ENCODE data around the gene DBT. TPM values are rescaled to one million over a fixed set of nuclear protein-coding genes. Genes with fewer than 3 reads are reported as not detected.

DBT gene
- total and polyA plus RNA-seq, 2 of the 8 experiments (the other 6 are each of a cell fraction or from before 2014, with no cell fraction given): 3.3 to 24.6 TPM

DNA sequence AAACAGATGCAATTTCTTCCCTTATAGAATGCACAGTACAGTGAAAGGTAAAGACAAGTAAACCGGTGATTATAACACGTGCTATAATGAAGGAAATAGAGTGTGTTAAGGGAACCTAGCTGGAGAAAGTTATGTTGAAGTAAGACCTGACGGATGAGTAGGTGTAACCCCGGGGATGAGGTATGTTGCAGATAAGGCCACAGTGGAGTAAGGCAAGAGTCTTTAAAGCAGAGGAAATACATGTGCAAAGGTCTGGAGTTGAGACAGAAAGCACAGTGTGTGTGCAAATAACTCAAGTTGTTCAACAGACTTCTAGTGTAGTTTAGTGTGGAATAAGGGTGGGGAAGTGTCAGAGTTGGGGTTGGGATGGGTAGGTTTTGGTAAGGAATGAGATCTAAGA is 2.9 kb downstream of the DBT start:
- no peak overlapping the region for H2BK12ac ChIP-seq (ENCODE audit: low read depth, low read length)
- ChIA-PET CTCF (ENCODE audit: partially characterized antibody) (no interaction called here), POLR2A (ENCODE audit: partially characterized antibody) (interaction anchor here (1.0 kb wide), 1 partner anchor 10 kb away, joined by 3 read pairs; no protein-coding TSS in a partner anchor)
- H3K9me3 ChIP-seq (ENCODE audit: insufficient read depth in 2 of 2, low read depth in 1 of 2, low read length in 1 of 2): no peaks in the 10 kb centered on the region
- H3K4me1 ChIP-seq (replicated peaks in 1 of 4; ENCODE audit: control insufficient read depth in 3 of 4, insufficient read depth in 4 of 4, low read length in 3 of 4): peaks cover 0 to 5% (median 0%) of the 10 kb centered on the region in 4 experiments; a peak in 2 of 7 replicates
- no peak overlapping the region for H2BK15ac ChIP-seq (ENCODE audit: low read length)
- no peak overlapping the region for H3K18ac ChIP-seq (ENCODE audit: extremely low read depth, low read length)
- WGBS, 2 experiments (ENCODE audit: extremely low coverage in 1 of 2, insufficient coverage in 1 of 2, insufficient read length in 1 of 2, insufficient replicate concordance in 2 of 2, low coverage in 1 of 2, low lambda C conversion rate in 2 of 2, missing lambda C conversion rate in 1 of 2): 90% methylated on average over 4 of the region's 4 CpGs; no CpG with 5 or more reads in 1 of the 2 experiments
- H3K23me2 ChIP-seq (ENCODE audit: low read depth, low read length): peaks cover 6% of the 10 kb centered on the region
- H4K91ac ChIP-seq (replicated peaks; ENCODE audit: insufficient read length, low read length): no peak overlapping the region
- H3K23ac ChIP-seq (ENCODE audit: insufficient read length): no peak overlapping the region
- no peak overlapping the region for H3K27ac ChIP-seq (ENCODE audit: low read depth, low read length)
- H3K9ac ChIP-seq (replicated peaks in 1 of 4; ENCODE audit: extremely low read depth in 1 of 4, low read depth in 3 of 4, low read length in 3 of 4): no peak overlapping the region
- peaks cover 0 to 60% of the 10 kb centered on the region in 2 experiments; a peak in 3 of 4 replicates for H3K79me2 ChIP-seq (ENCODE audit: control insufficient read depth in 1 of 2, insufficient read depth in 2 of 2, low read length in 2 of 2)
- H2BK5ac ChIP-seq (ENCODE audit: low read depth, low read length): no peak overlapping the region
- H3K14ac ChIP-seq (ENCODE audit: insufficient read length): no peak overlapping the region
- no peak overlapping the region for H3K4ac ChIP-seq (replicated peaks; ENCODE audit: insufficient read length, low read depth, low read length)
- DNase-seq (ENCODE audit: low read depth in 1 of 2, low spot score in 2 of 2) (no peak), FAIRE-seq (no peak)
- H4K8ac ChIP-seq (ENCODE audit: extremely low read depth, insufficient read depth, low read length): no peak overlapping the region
- no peak overlapping the region for H4K5ac ChIP-seq (ENCODE audit: insufficient read length, low read depth, low read length)
- H3K4me2 ChIP-seq (ENCODE audit: insufficient read depth in 1 of 2, low read depth in 2 of 2, low read length in 2 of 2): no peak overlapping the region
- H3K27me3 ChIP-seq (replicated peaks in 1 of 4; ENCODE audit: control insufficient read depth in 3 of 4, extremely low read depth in 1 of 4, insufficient read depth in 3 of 4, low read length in 3 of 4): no peaks in the 10 kb centered on the region
- TF ChIP-seq POLR2A (IDR thresholded peaks at IDR 0.05; ENCODE audit: control extremely low read depth in 1 of 2, low read depth in 2 of 2, low read length in 2 of 2) (no peak), BRCA1 (IDR thresholded peaks at IDR 0.05; ENCODE audit: low read depth, low read length) (no peak), KDM5A (IDR thresholded peaks at IDR 0.05; ENCODE audit: low read length) (no peak), SIN3A (conservative IDR thresholded peaks at IDR 0.05 in 1 of 2, IDR thresholded peaks at IDR 0.05 in 1 of 2; ENCODE audit: low read depth in 1 of 2, low read length in 2 of 2) (no peak), BACH1 (IDR thresholded peaks at IDR 0.05; ENCODE audit: low read length) (no peak), SIX5 (IDR thresholded peaks at IDR 0.05; ENCODE audit: low read depth, low read length) (no peak), TAF1 (IDR thresholded peaks at IDR 0.05; ENCODE audit: low read depth, low read length) (no peak), SRF (IDR thresholded peaks at IDR 0.05; ENCODE audit: low read depth, low read length) (no peak), CBX8 (IDR thresholded peaks at IDR 0.05; ENCODE audit: borderline replicate concordance, low read depth, low read length) (no peak), EP300 (IDR thresholded peaks at IDR 0.05; ENCODE audit: borderline replicate concordance in 1 of 2, low read depth in 2 of 2, low read length in 2 of 2) (no peak)
- TF ChIP-seq, protein P1, sequence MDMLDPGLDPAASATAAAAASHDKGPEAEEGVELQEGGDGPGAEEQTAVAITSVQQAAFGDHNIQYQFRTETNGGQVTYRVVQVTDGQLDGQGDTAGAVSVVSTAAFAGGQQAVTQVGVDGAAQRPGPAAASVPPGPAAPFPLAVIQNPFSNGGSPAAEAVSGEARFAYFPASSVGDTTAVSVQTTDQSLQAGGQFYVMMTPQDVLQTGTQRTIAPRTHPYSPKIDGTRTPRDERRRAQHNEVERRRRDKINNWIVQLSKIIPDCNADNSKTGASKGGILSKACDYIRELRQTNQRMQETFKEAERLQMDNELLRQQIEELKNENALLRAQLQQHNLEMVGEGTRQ (IDR thresholded peaks at IDR 0.05; ENCODE audit: low read length): no peak
- peaks cover 3% of the 10 kb centered on the region; the same call in 1 of the 2 replicates for H3K79me1 ChIP-seq (ENCODE audit: low read depth, low read length)
- no peak overlapping the region for H3K4me3 ChIP-seq (ENCODE audit: extremely low read depth in 1 of 4, insufficient read depth in 2 of 4, low read depth in 3 of 4, low read length in 4 of 4)
- peaks cover 0 to 1% of the 10 kb centered on the region in 2 experiments for H4K20me1 ChIP-seq (replicated peaks in 1 of 2; ENCODE audit: control insufficient read depth in 1 of 2, insufficient read depth in 2 of 2, low read length in 2 of 2)
- no peaks in the 10 kb centered on the region; a peak in 1 of 8 replicates for H3K36me3 ChIP-seq (ENCODE audit: control insufficient read depth in 2 of 4, insufficient read depth in 4 of 4, low read length in 3 of 4)
- no peak overlapping the region for H2AK5ac ChIP-seq (ENCODE audit: low read depth, low read length)
- no peak overlapping the region for H3K56ac ChIP-seq (replicated peaks; ENCODE audit: insufficient read length, low read depth, low read length)
- H2BK120ac ChIP-seq (replicated peaks; ENCODE audit: low read depth, low read length): no peak overlapping the region
- no peak overlapping the region for H2AFZ ChIP-seq (ENCODE audit: low read length)
- H2BK20ac ChIP-seq (ENCODE audit: low read length): no peak overlapping the region

Data from H1 (cell line).